ENCODE measurements around the gene CFAP77.

The CFAP77 gene

GRCh38 chr9:132516301-132516700 lies 106.3 kb downstream of the CFAP77 start:
- no peak for TF ChIP-seq ZFX (IDR thresholded peaks at IDR 0.05; ENCODE audit: borderline replicate concordance)
- TF ChIP-seq CTCF (IDR thresholded peaks at IDR 0.05): no peak
- H3K27ac ChIP-seq: no peak overlapping the region

GRCh38 chr9:132516911-132517310 lies 106.9 kb downstream of the CFAP77 start:
- no peak overlapping the region for H3K27ac ChIP-seq
- TF ChIP-seq ZFX (IDR thresholded peaks at IDR 0.05; ENCODE audit: borderline replicate concordance): no peak

- no peak overlapping the region for H3K27ac ChIP-seq
- no peak for TF ChIP-seq ZFX (IDR thresholded peaks at IDR 0.05; ENCODE audit: borderline replicate concordance)
- TF ChIP-seq CTCF (IDR thresholded peaks at IDR 0.05): no peak
These were observed 108.0 kb downstream of the CFAP77 start for GRCh38 chr9:132517815-132518550.

GRCh38 chr9:132518626-132519025 lies 108.6 kb downstream of the CFAP77 start:
- TF ChIP-seq CTCF (IDR thresholded peaks at IDR 0.05): no peak
- TF ChIP-seq ZFX (IDR thresholded peaks at IDR 0.05; ENCODE audit: borderline replicate concordance): no peak
- no peak overlapping the region for H3K27ac ChIP-seq

GRCh38 chr9:132519033-132519432 lies 109.0 kb downstream of the CFAP77 start:
- H3K27ac ChIP-seq: no peak overlapping the region
- TF ChIP-seq CTCF (IDR thresholded peaks at IDR 0.05) (no peak), ZFX (IDR thresholded peaks at IDR 0.05; ENCODE audit: borderline replicate concordance) (no peak)

GRCh38 chr9:132520612-132521011 lies 110.6 kb downstream of the CFAP77 start:
- TF ChIP-seq ZFX (IDR thresholded peaks at IDR 0.05; ENCODE audit: borderline replicate concordance): no peak
- TF ChIP-seq CTCF (IDR thresholded peaks at IDR 0.05): no peak
- no peak overlapping the region for H3K27ac ChIP-seq

GRCh38 chr9:132525308-132526023 lies 115.5 kb downstream of the CFAP77 start:
- H3K27ac ChIP-seq: no peak overlapping the region
- TF ChIP-seq CTCF (IDR thresholded peaks at IDR 0.05): no peak
- TF ChIP-seq ZFX (IDR thresholded peaks at IDR 0.05; ENCODE audit: borderline replicate concordance): no peak

Data from 22Rv1 (cell line).